ENCODE results near the gene CAPS2.

The CAPS2 gene

GRCh38 chr12:75259143-75259542, 71.0 kb downstream of the CAPS2 start:
- H3K4me3 ChIP-seq (ENCODE audit: low read length): no peak overlapping the region
- TF ChIP-seq, protein P1, sequence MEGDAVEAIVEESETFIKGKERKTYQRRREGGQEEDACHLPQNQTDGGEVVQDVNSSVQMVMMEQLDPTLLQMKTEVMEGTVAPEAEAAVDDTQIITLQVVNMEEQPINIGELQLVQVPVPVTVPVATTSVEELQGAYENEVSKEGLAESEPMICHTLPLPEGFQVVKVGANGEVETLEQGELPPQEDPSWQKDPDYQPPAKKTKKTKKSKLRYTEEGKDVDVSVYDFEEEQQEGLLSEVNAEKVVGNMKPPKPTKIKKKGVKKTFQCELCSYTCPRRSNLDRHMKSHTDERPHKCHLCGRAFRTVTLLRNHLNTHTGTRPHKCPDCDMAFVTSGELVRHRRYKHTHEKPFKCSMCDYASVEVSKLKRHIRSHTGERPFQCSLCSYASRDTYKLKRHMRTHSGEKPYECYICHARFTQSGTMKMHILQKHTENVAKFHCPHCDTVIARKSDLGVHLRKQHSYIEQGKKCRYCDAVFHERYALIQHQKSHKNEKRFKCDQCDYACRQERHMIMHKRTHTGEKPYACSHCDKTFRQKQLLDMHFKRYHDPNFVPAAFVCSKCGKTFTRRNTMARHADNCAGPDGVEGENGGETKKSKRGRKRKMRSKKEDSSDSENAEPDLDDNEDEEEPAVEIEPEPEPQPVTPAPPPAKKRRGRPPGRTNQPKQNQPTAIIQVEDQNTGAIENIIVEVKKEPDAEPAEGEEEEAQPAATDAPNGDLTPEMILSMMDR (conservative IDR thresholded peaks at IDR 0.05; ENCODE audit: low read length): no peak
- DNase-seq (ENCODE audit: low read depth): no peak

DNA sequence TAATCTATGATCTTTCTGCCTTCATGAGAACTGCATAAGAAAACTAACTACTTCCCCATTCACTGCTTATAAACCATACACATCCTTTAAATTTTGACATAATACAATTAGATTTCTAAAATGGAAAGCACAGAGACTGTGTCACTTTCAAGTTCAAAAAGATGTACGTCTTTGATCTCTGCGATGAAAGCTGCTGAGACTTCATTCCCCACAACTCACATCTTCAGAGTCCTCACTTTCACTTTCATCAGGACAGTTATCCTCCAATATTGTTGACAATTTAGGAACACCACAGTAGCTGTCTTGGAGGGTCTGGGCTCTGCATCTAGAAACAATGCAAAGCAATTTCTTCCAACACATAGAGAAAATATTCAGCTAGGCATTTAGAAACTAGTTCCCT, 72.6 kb downstream of the CAPS2 start:
- no peak overlapping the region for H3K4me3 ChIP-seq (ENCODE audit: low read length)
- no peak for DNase-seq (ENCODE audit: low read depth)
- TF ChIP-seq, protein P1 (conservative IDR thresholded peaks at IDR 0.05; ENCODE audit: low read length): no peak

DNA sequence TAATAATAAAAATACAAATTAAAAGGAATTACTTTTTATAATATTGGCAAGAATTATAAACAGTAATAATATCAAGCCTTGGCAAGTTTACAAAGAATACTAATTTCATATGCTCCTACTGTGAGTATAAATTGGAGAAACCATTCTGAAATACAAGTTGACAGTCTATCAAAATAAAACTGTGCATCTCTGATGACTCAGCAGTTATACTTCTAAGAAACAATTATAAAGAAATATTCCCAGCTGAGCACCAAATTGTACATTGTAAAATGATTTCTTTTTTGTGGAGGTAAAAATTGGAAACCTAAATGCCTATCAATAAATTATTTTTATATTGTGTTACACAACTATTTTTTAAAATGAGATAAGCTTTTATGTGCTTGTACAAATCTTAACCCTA, 85.0 kb downstream of the CAPS2 start:
- no peak for DNase-seq (ENCODE audit: low read depth)
- TF ChIP-seq, protein P1 (conservative IDR thresholded peaks at IDR 0.05; ENCODE audit: low read length): no peak
- H3K4me3 ChIP-seq (ENCODE audit: low read length): no peak overlapping the region

GRCh38 chr12:75239987-75240386, 90.1 kb downstream of the CAPS2 start:
- DNase-seq (ENCODE audit: low read depth): no peak
- H3K4me3 ChIP-seq (ENCODE audit: low read length): no peak overlapping the region
- TF ChIP-seq, protein P1 (conservative IDR thresholded peaks at IDR 0.05; ENCODE audit: low read length): no peak

DNA sequence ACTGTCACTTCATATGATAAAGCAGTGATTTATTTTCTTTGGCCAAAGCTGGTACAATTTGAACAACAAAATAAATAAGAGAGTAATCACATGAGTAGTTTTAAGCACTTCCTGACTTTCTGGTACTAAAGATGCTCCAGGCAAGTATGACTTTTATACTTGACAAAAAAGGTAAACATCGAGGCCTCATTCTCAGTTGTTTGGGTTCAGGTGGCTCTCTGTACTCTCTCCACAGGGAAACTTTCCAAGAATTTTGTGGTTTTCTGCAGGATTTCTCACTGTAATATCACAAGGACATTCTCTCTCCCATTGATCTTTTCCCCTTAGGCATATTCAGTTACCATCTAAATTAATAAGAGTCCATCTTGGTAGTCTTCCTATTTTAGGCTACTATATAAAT, 93.9 kb downstream of the CAPS2 start:
- TF ChIP-seq, protein P1 (conservative IDR thresholded peaks at IDR 0.05; ENCODE audit: low read length): no peak
- DNase-seq (ENCODE audit: low read depth): no peak
- no peak overlapping the region for H3K4me3 ChIP-seq (ENCODE audit: low read length)

- TF ChIP-seq, protein P1 (conservative IDR thresholded peaks at IDR 0.05; ENCODE audit: low read length): no peak
- H3K4me3 ChIP-seq (ENCODE audit: low read length): no peak overlapping the region
- no peak for DNase-seq (ENCODE audit: low read depth)
These were observed 103.0 kb downstream of the CAPS2 start for GRCh38 chr12:75227132-75227531.
